ENCODE data around the gene ELK3. TPM values are rescaled to one million over a fixed set of nuclear protein-coding genes. Genes with fewer than 3 reads are reported as not detected.

ELK3 gene
- total and polyA plus RNA-seq, 2 of the 8 experiments (the other 6 are each of a cell fraction or from before 2014, with no cell fraction given), result 3.5 to 14.3 TPM

DNA sequence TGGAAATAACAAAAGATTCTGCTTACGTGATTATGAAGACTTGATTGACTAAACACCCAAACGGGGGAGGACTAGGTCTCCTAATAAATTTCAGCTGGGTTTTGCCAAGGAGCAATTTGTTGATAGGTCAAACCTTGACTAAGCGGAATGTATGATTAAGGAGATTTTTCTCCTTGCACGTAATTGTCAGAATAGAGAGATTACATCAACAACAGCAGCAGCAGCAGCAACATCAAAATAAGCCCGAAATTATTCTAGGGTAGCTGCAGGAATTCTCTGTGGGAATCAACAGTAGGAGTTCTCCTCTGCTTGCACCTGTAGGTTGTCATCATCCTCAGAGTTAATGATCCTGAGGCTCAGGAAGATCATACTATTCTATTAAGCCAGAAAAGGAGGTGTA is 10.2 kb downstream of the ELK3 start (continued):
- TF ChIP-seq, protein P1, sequence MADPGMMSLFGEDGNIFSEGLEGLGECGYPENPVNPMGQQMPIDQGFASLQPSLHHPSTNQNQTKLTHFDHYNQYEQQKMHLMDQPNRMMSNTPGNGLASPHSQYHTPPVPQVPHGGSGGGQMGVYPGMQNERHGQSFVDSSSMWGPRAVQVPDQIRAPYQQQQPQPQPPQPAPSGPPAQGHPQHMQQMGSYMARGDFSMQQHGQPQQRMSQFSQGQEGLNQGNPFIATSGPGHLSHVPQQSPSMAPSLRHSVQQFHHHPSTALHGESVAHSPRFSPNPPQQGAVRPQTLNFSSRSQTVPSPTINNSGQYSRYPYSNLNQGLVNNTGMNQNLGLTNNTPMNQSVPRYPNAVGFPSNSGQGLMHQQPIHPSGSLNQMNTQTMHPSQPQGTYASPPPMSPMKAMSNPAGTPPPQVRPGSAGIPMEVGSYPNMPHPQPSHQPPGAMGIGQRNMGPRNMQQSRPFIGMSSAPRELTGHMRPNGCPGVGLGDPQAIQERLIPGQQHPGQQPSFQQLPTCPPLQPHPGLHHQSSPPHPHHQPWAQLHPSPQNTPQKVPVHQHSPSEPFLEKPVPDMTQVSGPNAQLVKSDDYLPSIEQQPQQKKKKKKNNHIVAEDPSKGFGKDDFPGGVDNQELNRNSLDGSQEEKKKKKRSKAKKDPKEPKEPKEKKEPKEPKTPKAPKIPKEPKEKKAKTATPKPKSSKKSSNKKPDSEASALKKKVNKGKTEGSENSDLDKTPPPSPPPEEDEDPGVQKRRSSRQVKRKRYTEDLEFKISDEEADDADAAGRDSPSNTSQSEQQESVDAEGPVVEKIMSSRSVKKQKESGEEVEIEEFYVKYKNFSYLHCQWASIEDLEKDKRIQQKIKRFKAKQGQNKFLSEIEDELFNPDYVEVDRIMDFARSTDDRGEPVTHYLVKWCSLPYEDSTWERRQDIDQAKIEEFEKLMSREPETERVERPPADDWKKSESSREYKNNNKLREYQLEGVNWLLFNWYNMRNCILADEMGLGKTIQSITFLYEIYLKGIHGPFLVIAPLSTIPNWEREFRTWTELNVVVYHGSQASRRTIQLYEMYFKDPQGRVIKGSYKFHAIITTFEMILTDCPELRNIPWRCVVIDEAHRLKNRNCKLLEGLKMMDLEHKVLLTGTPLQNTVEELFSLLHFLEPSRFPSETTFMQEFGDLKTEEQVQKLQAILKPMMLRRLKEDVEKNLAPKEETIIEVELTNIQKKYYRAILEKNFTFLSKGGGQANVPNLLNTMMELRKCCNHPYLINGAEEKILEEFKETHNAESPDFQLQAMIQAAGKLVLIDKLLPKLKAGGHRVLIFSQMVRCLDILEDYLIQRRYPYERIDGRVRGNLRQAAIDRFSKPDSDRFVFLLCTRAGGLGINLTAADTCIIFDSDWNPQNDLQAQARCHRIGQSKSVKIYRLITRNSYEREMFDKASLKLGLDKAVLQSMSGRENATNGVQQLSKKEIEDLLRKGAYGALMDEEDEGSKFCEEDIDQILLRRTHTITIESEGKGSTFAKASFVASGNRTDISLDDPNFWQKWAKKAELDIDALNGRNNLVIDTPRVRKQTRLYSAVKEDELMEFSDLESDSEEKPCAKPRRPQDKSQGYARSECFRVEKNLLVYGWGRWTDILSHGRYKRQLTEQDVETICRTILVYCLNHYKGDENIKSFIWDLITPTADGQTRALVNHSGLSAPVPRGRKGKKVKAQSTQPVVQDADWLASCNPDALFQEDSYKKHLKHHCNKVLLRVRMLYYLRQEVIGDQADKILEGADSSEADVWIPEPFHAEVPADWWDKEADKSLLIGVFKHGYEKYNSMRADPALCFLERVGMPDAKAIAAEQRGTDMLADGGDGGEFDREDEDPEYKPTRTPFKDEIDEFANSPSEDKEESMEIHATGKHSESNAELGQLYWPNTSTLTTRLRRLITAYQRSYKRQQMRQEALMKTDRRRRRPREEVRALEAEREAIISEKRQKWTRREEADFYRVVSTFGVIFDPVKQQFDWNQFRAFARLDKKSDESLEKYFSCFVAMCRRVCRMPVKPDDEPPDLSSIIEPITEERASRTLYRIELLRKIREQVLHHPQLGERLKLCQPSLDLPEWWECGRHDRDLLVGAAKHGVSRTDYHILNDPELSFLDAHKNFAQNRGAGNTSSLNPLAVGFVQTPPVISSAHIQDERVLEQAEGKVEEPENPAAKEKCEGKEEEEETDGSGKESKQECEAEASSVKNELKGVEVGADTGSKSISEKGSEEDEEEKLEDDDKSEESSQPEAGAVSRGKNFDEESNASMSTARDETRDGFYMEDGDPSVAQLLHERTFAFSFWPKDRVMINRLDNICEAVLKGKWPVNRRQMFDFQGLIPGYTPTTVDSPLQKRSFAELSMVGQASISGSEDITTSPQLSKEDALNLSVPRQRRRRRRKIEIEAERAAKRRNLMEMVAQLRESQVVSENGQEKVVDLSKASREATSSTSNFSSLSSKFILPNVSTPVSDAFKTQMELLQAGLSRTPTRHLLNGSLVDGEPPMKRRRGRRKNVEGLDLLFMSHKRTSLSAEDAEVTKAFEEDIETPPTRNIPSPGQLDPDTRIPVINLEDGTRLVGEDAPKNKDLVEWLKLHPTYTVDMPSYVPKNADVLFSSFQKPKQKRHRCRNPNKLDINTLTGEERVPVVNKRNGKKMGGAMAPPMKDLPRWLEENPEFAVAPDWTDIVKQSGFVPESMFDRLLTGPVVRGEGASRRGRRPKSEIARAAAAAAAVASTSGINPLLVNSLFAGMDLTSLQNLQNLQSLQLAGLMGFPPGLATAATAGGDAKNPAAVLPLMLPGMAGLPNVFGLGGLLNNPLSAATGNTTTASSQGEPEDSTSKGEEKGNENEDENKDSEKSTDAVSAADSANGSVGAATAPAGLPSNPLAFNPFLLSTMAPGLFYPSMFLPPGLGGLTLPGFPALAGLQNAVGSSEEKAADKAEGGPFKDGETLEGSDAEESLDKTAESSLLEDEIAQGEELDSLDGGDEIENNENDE (IDR thresholded peaks at IDR 0.05; ENCODE audit: insufficient replicate concordance, low read length), result no peak
- TF ChIP-seq EP300 (IDR thresholded peaks at IDR 0.05; ENCODE audit: borderline replicate concordance in 1 of 2, low read depth in 2 of 2, low read length in 2 of 2) (no peak), NANOG (IDR thresholded peaks at IDR 0.05; ENCODE audit: insufficient read depth, low read depth, low read length, poor library complexity, severe bottlenecking) (no peak), RXRA (IDR thresholded peaks at IDR 0.05; ENCODE audit: insufficient read depth, low read depth, low read length) (no peak)
